ENCODE data around the gene ANKRD28.

- TF ChIP-seq CTCF (IDR thresholded peaks at IDR 0.05; ENCODE audit: low read length) (no peak), EZH2 (IDR thresholded peaks at IDR 0.05; ENCODE audit: borderline replicate concordance, low read length) (no peak)
Observed at GRCh38 chr3:15685927-15686326, 111.9 kb downstream of the ANKRD28 start.
